CD4-positive, alpha-beta memory T cell (primary cell): ENCODE data around the gene SEC14L5. TPM values are rescaled to one million over a fixed set of nuclear protein-coding genes. Genes with fewer than 3 reads are reported as not detected.
A peak's percentile ranks its signal among the peaks of the same experiment; 100 is the strongest.

Source experiments
- CTCF ChIA-PET: fragments of 350-600 bp; sonication (Branson Sonifier 250); formaldehyde crosslinking; loops from one replicate; lab custom pipeline; 2021; ENCODE audit warnings: inconsistent platforms; ENCODE audit not compliant: partially characterized antibody; lab: Charles Lee
- POLR2A ChIA-PET: fragments of 350-600 bp; sonication (Branson Sonifier 250); formaldehyde crosslinking; loops from one replicate; lab custom pipeline; 2021; ENCODE audit not compliant: partially characterized antibody; lab: Charles Lee
- DNase-seq, 5 donors: peaks; one replicate each; pipeline versions ENCODE4 v3.0.0 to v3.0.0-alpha.2; 2020 to 2022; ENCODE audit warnings: mixed read lengths in 1 of 5
- H3K27ac ChIP-seq: one replicate; pipeline ENCODE4 v1.7.0; 2013; ENCODE audit warnings: low read depth, low read length
- H3K27me3 ChIP-seq: 2 replicates; pipeline ENCODE4 v1.7.0; 2013; ENCODE audit warnings: mild to moderate bottlenecking, low read length, moderate library complexity; ENCODE audit not compliant: insufficient read depth
- H3K36me3 ChIP-seq: 2 replicates; pipeline ENCODE4 v1.7.0; 2013; ENCODE audit warnings: mild to moderate bottlenecking, low read length, moderate library complexity; ENCODE audit not compliant: insufficient read depth
- H3K4me1 ChIP-seq: 2 replicates; pipeline ENCODE4 v1.7.0; 2013; ENCODE audit warnings: mild to moderate bottlenecking, low read length, moderate library complexity; ENCODE audit not compliant: insufficient read depth
- H3K4me3 ChIP-seq, 2 donors: one replicate each; pipeline ENCODE4 v1.7.0; 2013; ENCODE audit warnings: low read length in 2 of 2, mild to moderate bottlenecking in 1 of 2
- H3K9me3 ChIP-seq, 2 donors: one replicate each; pipeline ENCODE4 v1.7.0; 2013; ENCODE audit warnings: low read length in 2 of 2, control low read depth in 1 of 2; ENCODE audit not compliant: control insufficient read depth in 1 of 2
- H3K27ac Mint-ChIP-seq, 7 donors: one replicate each; pipeline ENCODE4 v1.8.0; 2020 to 2021; ENCODE audit warnings: mixed read lengths in 7 of 7, mild to moderate bottlenecking in 6 of 7, inconsistent platforms in 3 of 7, moderate library complexity in 3 of 7
- H3K27me3 Mint-ChIP-seq, 2 donors: one replicate each; pipeline ENCODE4 v1.8.0; 2020 to 2021; ENCODE audit warnings: mixed read lengths in 2 of 2
- H3K36me3 Mint-ChIP-seq, 2 donors: one replicate each; pipeline ENCODE4 v1.8.0; 2020 to 2021; ENCODE audit warnings: mixed read lengths in 2 of 2, inconsistent platforms in 1 of 2, mild to moderate bottlenecking in 1 of 2
- H3K4me1 Mint-ChIP-seq, 4 donors: one replicate each; pipeline ENCODE4 v1.8.0; 2020 to 2021; ENCODE audit warnings: mixed read lengths in 4 of 4, mild to moderate bottlenecking in 1 of 4
- H3K4me3 Mint-ChIP-seq, 8 donors: one replicate each; pipeline ENCODE4 v1.8.0; 2020 to 2021; ENCODE audit warnings: mixed read lengths in 8 of 8, mild to moderate bottlenecking in 7 of 8, moderate library complexity in 6 of 8, inconsistent platforms in 3 of 8
- H3K9me3 Mint-ChIP-seq, 8 donors: one replicate each; pipeline ENCODE4 v1.8.0; 2020 to 2021; ENCODE audit warnings: mixed read lengths in 8 of 8, mild to moderate bottlenecking in 5 of 8, inconsistent platforms in 3 of 8, moderate library complexity in 1 of 8
- intact Hi-C: fragments of 100-400 bp; cut with micrococcal nuclease; formaldehyde crosslinking; loops from one replicate; pipeline ENCODE4 v1.15.1; 2023
- polyA plus RNA-seq, 2 donors: library from polyadenylated mRNA; unstranded; fragments of 300-500 nt; fragmentation: Illumina TruSeq; gene quantifications; one replicate each; pipeline ENCODE4 v1.2.3, GENCODE V29; 2021
- total RNA-seq, 2 experiments: library from RNA; stranded (reverse); gene quantifications; one replicate each; pipeline ENCODE4 v1.2.3, GENCODE V29; 2021

Gene SEC14L5
- total and polyA plus RNA-seq, 4 experiments from 2014 or later = not detected

- no peaks in the 10 kb centered on the region for H3K27me3 ChIP-seq
- Mint-ChIP-seq H3K27ac (no peak overlapping the region), H3K9me3 (peaks cover 0 to 1% (median 0%) of the 10 kb centered on the region in 8 donors), H3K4me1 (no peaks in the 10 kb centered on the region), H3K27me3 (peaks cover 0 to 1% of the 10 kb centered on the region in 2 donors), H3K36me3 (peaks cover 8 to 19% of the 10 kb centered on the region in 2 donors), H3K4me3 (no peak overlapping the region)
- H3K27ac ChIP-seq = no peak overlapping the region
- POLR2A ChIA-PET = interaction anchor here (1.0 kb wide), 1 partner anchor 10 kb away, joined by 3 read pairs; no protein-coding TSS in a partner anchor
- H3K36me3 ChIP-seq = peaks cover 6% of the 10 kb centered on the region
- CTCF ChIA-PET = no interaction called here
- no peaks in the 10 kb centered on the region for H3K4me1 ChIP-seq
- DNase-seq = no peak
- H3K9me3 ChIP-seq = no peaks in the 10 kb centered on the region
- no peak overlapping the region for H3K4me3 ChIP-seq
- intact Hi-C loops = no loop called here
Measured at GRCh38 chr16:5024632-5025031, 66.5 kb downstream of the SEC14L5 start.

- Histone ChIP-seq H3K9me3 (no peaks in the 10 kb centered on the region), H3K4me3 (no peak overlapping the region), H3K4me1 (no peaks in the 10 kb centered on the region), H3K36me3 (peaks cover 10% of the 10 kb centered on the region), H3K27me3 (no peaks in the 10 kb centered on the region), H3K27ac (no peak overlapping the region)
- Mint-ChIP-seq H3K4me3 (no peak overlapping the region), H3K36me3 (peaks cover 8 to 19% of the 10 kb centered on the region in 2 donors), H3K27ac (no peak overlapping the region), H3K4me1 (no peaks in the 10 kb centered on the region), H3K9me3 (peaks cover 0 to 1% (median 0%) of the 10 kb centered on the region in 8 donors), H3K27me3 (peaks cover 0 to 1% of the 10 kb centered on the region in 2 donors)
- ChIA-PET POLR2A (no interaction called here), CTCF (interaction anchor here (1.3 kb wide), 1 partner anchor 69 kb away, joined by 4 read pairs; no protein-coding TSS in a partner anchor)
- no peak for DNase-seq
- intact Hi-C loops = no loop called here
Measured at GRCh38 chr16:5025171-5025632, 67.1 kb downstream of the SEC14L5 start.

GRCh38 chr16:5026664-5027063 is 68.5 kb downstream of the SEC14L5 start:
- CTCF ChIA-PET = interaction anchor here (1.3 kb wide), 1 partner anchor 71 kb away, joined by 4 read pairs; no protein-coding TSS in a partner anchor
- no peak for DNase-seq
- Histone ChIP-seq H3K9me3 (no peaks in the 10 kb centered on the region), H3K27me3 (no peaks in the 10 kb centered on the region), H3K4me3 (no peak overlapping the region), H3K4me1 (no peaks in the 10 kb centered on the region), H3K36me3 (peaks cover 10% of the 10 kb centered on the region), H3K27ac (no peak overlapping the region)
- Mint-ChIP-seq H3K9me3 (peaks cover 0 to 1% (median 0%) of the 10 kb centered on the region in 8 donors), H3K4me1 (peaks cover 0 to 3% (median 0%) of the 10 kb centered on the region in 4 donors), H3K27me3 (peaks cover 0 to under 1% of the 10 kb centered on the region in 2 donors), H3K27ac (no peak overlapping the region), H3K4me3 (no peak overlapping the region), H3K36me3 (peaks cover 8 to 21% of the 10 kb centered on the region in 2 donors)
- POLR2A ChIA-PET = no interaction called here
- intact Hi-C loops = no loop called here

GRCh38 chr16:5027086-5027485 is 69.0 kb downstream of the SEC14L5 start:
- Histone ChIP-seq H3K36me3 (peaks cover 10% of the 10 kb centered on the region), H3K27ac (no peak overlapping the region), H3K27me3 (no peaks in the 10 kb centered on the region), H3K4me1 (no peaks in the 10 kb centered on the region), H3K4me3 (no peak overlapping the region), H3K9me3 (no peaks in the 10 kb centered on the region)
- Mint-ChIP-seq H3K4me3 (no peak overlapping the region), H3K36me3 (peaks cover 8 to 21% of the 10 kb centered on the region in 2 donors), H3K9me3 (no peaks in the 10 kb centered on the region), H3K4me1 (peaks cover 0 to 7% (median 2%) of the 10 kb centered on the region in 4 donors), H3K27ac (no peak overlapping the region), H3K27me3 (no peaks in the 10 kb centered on the region)
- ChIA-PET CTCF (no interaction called here), POLR2A (no interaction called here)
- no peak for DNase-seq
- intact Hi-C loops = no loop called here

GRCh38 chr16:5027575-5028235 is 69.6 kb downstream of the SEC14L5 start:
- no peak overlapping the region for H3K4me3 Mint-ChIP-seq
- POLR2A ChIA-PET = no interaction called here
- no peak overlapping the region for H3K27ac Mint-ChIP-seq
- no peak for DNase-seq
- H3K36me3 Mint-ChIP-seq = peaks cover 8 to 22% of the 10 kb centered on the region in 2 donors
- H3K27me3 ChIP-seq = no peaks in the 10 kb centered on the region
- H3K9me3 Mint-ChIP-seq = no peaks in the 10 kb centered on the region
- H3K27ac ChIP-seq = no peak overlapping the region
- intact Hi-C loops = no loop called here
- H3K4me1 Mint-ChIP-seq = peaks cover 2 to 10% (median 4%) of the 10 kb centered on the region in 4 donors
- CTCF ChIA-PET = no interaction called here
- H3K4me3 ChIP-seq = no peak overlapping the region
- H3K27me3 Mint-ChIP-seq = no peaks in the 10 kb centered on the region
- peaks cover 10% of the 10 kb centered on the region for H3K36me3 ChIP-seq
- no peaks in the 10 kb centered on the region for H3K9me3 ChIP-seq
- H3K4me1 ChIP-seq = peaks cover 3% of the 10 kb centered on the region

- Mint-ChIP-seq H3K4me1 (peaks cover 7 to 16% (median 9%) of the 10 kb centered on the region in 4 donors), H3K27ac (no peak overlapping the region), H3K9me3 (no peaks in the 10 kb centered on the region), H3K27me3 (no peaks in the 10 kb centered on the region), H3K4me3 (peak overlapping the region in 1 of 8 donors; percentile 55), H3K36me3 (peaks cover 8 to 25% of the 10 kb centered on the region in 2 donors)
- DNase-seq = no peak
- H3K4me3 ChIP-seq = no peak overlapping the region
- intact Hi-C loops = no loop called here
- peaks cover 8% of the 10 kb centered on the region for H3K4me1 ChIP-seq
- peaks cover 10% of the 10 kb centered on the region for H3K36me3 ChIP-seq
- ChIA-PET POLR2A (no interaction called here), CTCF (interaction anchor here (0.6 kb wide), 1 partner anchor 30 kb away, joined by 3 read pairs; no protein-coding TSS in a partner anchor)
- no peak overlapping the region for H3K27ac ChIP-seq
- no peaks in the 10 kb centered on the region for H3K27me3 ChIP-seq
- H3K9me3 ChIP-seq = no peaks in the 10 kb centered on the region
Measured at GRCh38 chr16:5028950-5029475, 70.9 kb downstream of the SEC14L5 start.

GRCh38 chr16:5030251-5030870 is 72.2 kb downstream of the SEC14L5 start:
- CTCF ChIA-PET = interaction anchor here (1.1 kb wide), 1 partner anchor 14 kb away, joined by 4 read pairs; no protein-coding TSS in a partner anchor
- H3K27ac ChIP-seq = no peak overlapping the region
- Mint-ChIP-seq H3K27me3 (no peaks in the 10 kb centered on the region), H3K27ac (no peak overlapping the region), H3K9me3 (no peaks in the 10 kb centered on the region), H3K4me1 (peaks cover 12 to 27% (median 15%) of the 10 kb centered on the region in 4 donors), H3K36me3 (peaks cover 8 to 24% of the 10 kb centered on the region in 2 donors), H3K4me3 (peak overlapping the region in 1 of 8 donors; percentile 15)
- peaks cover 16% of the 10 kb centered on the region for H3K4me1 ChIP-seq
- no peak for DNase-seq
- no peak overlapping the region for H3K4me3 ChIP-seq
- H3K27me3 ChIP-seq = no peaks in the 10 kb centered on the region
- intact Hi-C loops = no loop called here
- POLR2A ChIA-PET = interaction anchor here (1.7 kb wide), 1 partner anchor 42 kb away, joined by 6 read pairs; the partner anchor contains the start of gene ALG1
- no peaks in the 10 kb centered on the region for H3K9me3 ChIP-seq
- H3K36me3 ChIP-seq = peaks cover 10% of the 10 kb centered on the region
